Gastroesophageal sphincter (tissue), 4 donors: ENCODE results near the gene CXorf66. TPM values are rescaled to one million over a fixed set of nuclear protein-coding genes. Genes with fewer than 3 reads are reported as not detected.
A peak's percentile ranks its signal among the peaks of the same experiment; 100 is the strongest.

Experiments used
- ATAC-seq: fragments of 150-250 bp; one replicate; pipeline ENCODE4 v1.9.1; 2016; ENCODE audit warnings: mild to moderate bottlenecking, moderate library complexity
- H3K27ac ChIP-seq, 4 donors: fragments of 200-600 bp; sonication (generic) in 3 of 4; 1 replicate in 3 of 4; 2 replicates in 1 of 4; pipeline ENCODE4 v1.5.1; 2016 to 2019
- H3K27me3 ChIP-seq: fragments of 200-600 bp; sonication (generic); one replicate; pipeline ENCODE4 v1.5.1; 2019
- H3K36me3 ChIP-seq, 2 donors: fragments of 200-600 bp; sonication (generic); one replicate each; pipeline ENCODE4 v1.5.1; 2019; ENCODE audit warnings: control low read depth in 1 of 2
- H3K4me1 ChIP-seq, 3 donors: fragments of 200-600 bp; sonication (generic); 1 replicate in 2 of 3; 2 replicates in 1 of 3; pipeline ENCODE4 v1.5.1; 2016 to 2019; ENCODE audit warnings: control low read depth in 2 of 3
- H3K4me3 ChIP-seq, 2 donors: fragments of 200-600 bp; sonication (generic); one replicate each; pipeline ENCODE4 v1.5.1; 2019; ENCODE audit warnings: mild to moderate bottlenecking in 1 of 2, moderate library complexity in 1 of 2
- H3K9me3 ChIP-seq, 3 donors: fragments of 200-600 bp; sonication (generic); one replicate each; pipeline ENCODE4 v1.5.1; 2017 to 2019; ENCODE audit warnings: control low read depth in 2 of 3
- EP300 ChIP-seq: sonication (generic); formaldehyde crosslinking; IDR thresholded peaks from one replicate; pipeline ENCODE4 v1.6.1; 2017; ENCODE audit warnings: antibody characterized with exemption, mild to moderate bottlenecking
- POLR2A ChIP-seq, 2 donors: fragments of 450-650 bp; IDR thresholded peaks; one replicate each; pipeline ENCODE4 v1.6.1; 2017; ENCODE audit warnings: antibody characterized with exemption in 2 of 2, mild to moderate bottlenecking in 2 of 2, moderate library complexity in 1 of 2
- POLR2AphosphoS5 ChIP-seq: sonication (generic); formaldehyde crosslinking; IDR thresholded peaks from one replicate; pipeline ENCODE4 v1.6.1; 2017; ENCODE audit warnings: antibody characterized with exemption
- WGBS, 2 donors: methylation state at CpG; one replicate each; pipeline ENCODE4 v1.1.5; 2018; ENCODE audit warnings: low coverage in 1 of 2; 5-methylcytosine and 5-hydroxymethylcytosine counted together
- total RNA-seq, 4 donors: library from RNA; depleted of rRNA; stranded (reverse); fragments of >200 nt; gene quantifications; one replicate each; pipeline ENCODE4 v1.1.0, GENCODE V29; 2016
- TF ChIP-seq, protein P1 (sequence below), 4 experiments: fragments of 200-600 bp in 2 of 4; fragments of 450-650 bp in 2 of 4; sonication (generic) in 1 of 4; IDR thresholded peaks; one replicate each; pipeline ENCODE4 v1.5.1; 2017 to 2019; ENCODE audit warnings: antibody characterized with exemption in 4 of 4, mild to moderate bottlenecking in 2 of 4, moderate library complexity in 2 of 4

The CXorf66 gene
- total RNA-seq, 4 donors from 2014 or later: not detected

DNA sequence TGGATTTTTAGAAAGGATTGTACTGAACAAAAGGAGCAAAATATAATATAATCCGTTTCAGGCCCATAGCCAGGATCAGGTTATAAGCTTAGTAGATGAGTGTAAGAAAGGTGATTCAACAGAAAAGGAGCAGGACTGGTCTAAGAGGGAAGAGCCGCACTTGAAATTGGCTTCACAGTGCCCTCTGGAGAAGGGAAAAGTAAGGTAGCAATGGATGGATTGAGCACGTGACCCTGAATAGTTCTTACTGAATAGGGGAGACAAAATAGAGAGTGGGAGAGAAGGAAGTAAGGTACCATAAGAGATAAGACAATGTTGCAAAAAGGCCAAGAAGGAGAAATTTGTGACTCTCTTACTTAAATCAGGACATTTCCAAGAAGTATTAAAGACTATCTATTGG lies 15.6 kb downstream of the CXorf66 start:
- no peaks in the 10 kb centered on the region for H3K4me1 ChIP-seq
- no peaks in the 10 kb centered on the region for H3K9me3 ChIP-seq
- TF ChIP-seq POLR2AphosphoS5: no peak
- TF ChIP-seq EP300: no peak
- TF ChIP-seq, protein P1, sequence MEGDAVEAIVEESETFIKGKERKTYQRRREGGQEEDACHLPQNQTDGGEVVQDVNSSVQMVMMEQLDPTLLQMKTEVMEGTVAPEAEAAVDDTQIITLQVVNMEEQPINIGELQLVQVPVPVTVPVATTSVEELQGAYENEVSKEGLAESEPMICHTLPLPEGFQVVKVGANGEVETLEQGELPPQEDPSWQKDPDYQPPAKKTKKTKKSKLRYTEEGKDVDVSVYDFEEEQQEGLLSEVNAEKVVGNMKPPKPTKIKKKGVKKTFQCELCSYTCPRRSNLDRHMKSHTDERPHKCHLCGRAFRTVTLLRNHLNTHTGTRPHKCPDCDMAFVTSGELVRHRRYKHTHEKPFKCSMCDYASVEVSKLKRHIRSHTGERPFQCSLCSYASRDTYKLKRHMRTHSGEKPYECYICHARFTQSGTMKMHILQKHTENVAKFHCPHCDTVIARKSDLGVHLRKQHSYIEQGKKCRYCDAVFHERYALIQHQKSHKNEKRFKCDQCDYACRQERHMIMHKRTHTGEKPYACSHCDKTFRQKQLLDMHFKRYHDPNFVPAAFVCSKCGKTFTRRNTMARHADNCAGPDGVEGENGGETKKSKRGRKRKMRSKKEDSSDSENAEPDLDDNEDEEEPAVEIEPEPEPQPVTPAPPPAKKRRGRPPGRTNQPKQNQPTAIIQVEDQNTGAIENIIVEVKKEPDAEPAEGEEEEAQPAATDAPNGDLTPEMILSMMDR (IDR thresholded peaks at IDR 0.05): no peak
- TF ChIP-seq POLR2A (IDR thresholded peaks at IDR 0.05): no peak
- H3K27me3 ChIP-seq: no peaks in the 10 kb centered on the region
- no peak overlapping the region for H3K4me3 ChIP-seq
- no peak overlapping the region for H3K27ac ChIP-seq
- WGBS, 2 donors: 39 to 64% methylated on average over 3 of the region's 3 CpGs
- no peak for ATAC-seq
- no peaks in the 10 kb centered on the region for H3K36me3 ChIP-seq

DNA sequence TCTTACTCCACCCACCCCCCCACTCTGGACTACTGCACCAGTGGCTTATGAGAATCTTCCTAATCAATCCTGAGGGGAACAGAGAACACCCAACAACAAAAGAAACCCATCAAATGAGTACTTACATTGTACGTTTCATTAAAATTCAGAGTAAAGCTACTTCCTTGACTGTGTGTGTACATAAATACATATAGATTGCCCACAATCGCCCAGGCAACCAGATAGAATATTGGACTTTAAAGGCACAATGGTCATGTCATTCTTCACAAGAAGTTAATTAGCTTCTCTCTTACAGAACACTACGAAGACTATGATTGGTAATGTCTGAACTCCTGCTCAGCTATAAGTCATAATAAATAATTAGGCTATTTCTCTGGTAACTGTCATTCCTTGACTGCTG lies 20.2 kb downstream of the CXorf66 start:
- Histone ChIP-seq H3K4me3 (no peak overlapping the region), H3K27ac (no peak overlapping the region), H3K4me1 (no peaks in the 10 kb centered on the region), H3K9me3 (no peaks in the 10 kb centered on the region), H3K27me3 (no peaks in the 10 kb centered on the region), H3K36me3 (no peaks in the 10 kb centered on the region)
- TF ChIP-seq, protein P1 (IDR thresholded peaks at IDR 0.05): no peak
- TF ChIP-seq EP300 (no peak), POLR2A (IDR thresholded peaks at IDR 0.05) (no peak)
- 38 to 82% methylated on average over 3 of the region's 3 CpGs for WGBS, 2 donors
- no peak for ATAC-seq

DNA sequence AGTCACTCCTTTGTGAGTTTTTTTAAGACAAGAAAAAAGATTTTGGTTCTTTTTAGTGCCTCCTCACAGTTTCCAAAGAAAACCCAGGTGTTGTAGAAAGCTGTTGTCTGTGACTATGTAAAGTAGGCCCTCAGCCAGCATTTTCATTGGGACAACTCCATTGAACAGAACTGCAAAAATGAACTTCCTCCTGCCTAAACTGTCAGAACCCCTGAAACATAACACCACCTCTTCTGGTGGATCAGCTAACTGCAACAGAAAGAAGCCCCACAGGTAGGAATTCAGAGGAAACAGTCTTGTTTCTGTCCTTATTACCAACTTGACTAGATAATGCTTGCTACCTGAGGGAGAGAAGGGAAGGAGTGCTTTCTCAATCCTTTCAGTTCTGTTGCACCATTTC lies 29.1 kb downstream of the CXorf66 start:
- no peak overlapping the region for H3K4me3 ChIP-seq
- ATAC-seq: no peak
- H3K4me1 ChIP-seq: peaks cover 0 to 7% (median 0%) of the 10 kb centered on the region in 3 donors
- H3K27me3 ChIP-seq: no peaks in the 10 kb centered on the region
- no peaks in the 10 kb centered on the region for H3K9me3 ChIP-seq
- H3K36me3 ChIP-seq: no peaks in the 10 kb centered on the region
- no peak overlapping the region for H3K27ac ChIP-seq
- TF ChIP-seq EP300 (no peak), POLR2A (IDR thresholded peaks at IDR 0.05) (no peak), POLR2AphosphoS5 (no peak)

DNA sequence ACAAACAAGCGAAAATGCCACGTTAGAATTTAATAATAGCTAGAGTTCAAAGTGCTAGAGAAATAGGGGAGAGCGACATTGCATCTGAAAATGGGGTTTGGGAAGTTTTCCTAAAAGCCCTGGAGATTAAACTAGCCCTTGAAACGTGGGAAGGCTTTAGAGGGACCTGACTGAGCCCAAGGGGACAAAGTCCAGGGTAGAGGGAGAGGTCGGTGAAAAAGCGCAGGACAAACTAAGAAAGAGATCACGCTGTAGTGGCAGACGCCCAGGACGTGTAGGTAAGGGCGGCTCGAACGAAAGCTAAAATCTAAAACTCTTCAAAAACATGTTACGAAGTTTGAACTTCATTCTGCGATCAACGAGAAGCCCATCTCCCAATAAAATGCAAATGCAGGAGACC lies 31.4 kb downstream of the CXorf66 start:
- ATAC-seq: no peak
- H3K4me3 ChIP-seq: peak overlapping the region; percentile 82 to 95
- peak overlapping the region; percentile 97 to 99 (median 98) for H3K27ac ChIP-seq
- no peaks in the 10 kb centered on the region for H3K9me3 ChIP-seq
- WGBS, 2 donors: 40 to 57% methylated on average over 1 to 15 of the region's 15 CpGs
- no peaks in the 10 kb centered on the region for H3K36me3 ChIP-seq
- H3K27me3 ChIP-seq: no peaks in the 10 kb centered on the region
- peaks cover 0 to 7% (median 0%) of the 10 kb centered on the region in 3 donors for H3K4me1 ChIP-seq
- TF ChIP-seq EP300 (no peak), POLR2AphosphoS5 (no peak), POLR2A (IDR thresholded peaks at IDR 0.05) (no peak)
- TF ChIP-seq, protein P1 (IDR thresholded peaks at IDR 0.05): no peak

DNA sequence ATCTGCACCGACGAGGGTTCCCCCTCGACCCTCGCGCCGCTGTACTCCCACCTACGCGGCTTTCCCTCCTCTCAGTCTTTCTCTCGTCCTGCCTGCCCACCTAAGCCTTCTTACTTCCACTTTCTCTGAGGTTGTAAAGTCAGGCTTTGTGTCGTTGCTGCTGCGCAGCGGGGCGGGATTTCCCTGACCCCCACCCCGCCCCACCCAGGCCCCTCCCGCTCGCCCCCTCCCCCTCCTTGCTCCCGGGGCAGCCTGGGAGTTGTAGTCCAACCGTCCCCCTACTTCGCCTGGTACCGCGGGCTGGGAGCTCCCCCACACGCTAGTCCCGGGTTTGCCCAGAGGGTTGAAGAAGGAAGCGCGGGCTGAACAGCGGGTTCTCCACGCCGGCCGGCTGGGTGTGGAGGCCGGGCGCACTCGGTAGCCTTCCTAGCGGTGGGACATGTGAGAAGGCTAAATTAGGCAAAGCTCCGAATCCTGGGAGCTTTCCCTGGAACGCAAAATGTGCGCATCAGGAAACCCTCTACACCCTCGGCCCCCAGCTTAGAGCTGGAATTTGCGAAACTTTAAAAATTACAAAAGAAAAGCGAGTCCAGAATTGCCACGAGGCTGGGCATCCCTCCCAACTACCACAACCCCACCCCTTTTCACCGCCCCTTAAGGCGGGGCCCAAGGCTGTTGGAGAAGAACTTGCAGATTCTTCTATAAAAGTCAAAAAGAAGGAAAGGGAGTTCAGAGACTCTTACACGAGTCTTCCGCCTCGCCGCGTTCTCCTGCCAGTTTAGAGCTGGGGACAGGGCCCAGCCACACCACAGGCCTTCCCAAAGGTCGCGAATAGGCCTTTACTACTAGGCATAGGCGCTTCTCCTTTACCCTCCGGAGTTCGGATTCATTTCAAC lies 32.2 kb downstream of the CXorf66 start, which contains the start of gene ATP11C:
ATP11C (minus strand) TSS at position 153 of the 896 bp plus-strand sequence. CDS start 1,011 bp downstream, outside the sequence.
- Histone ChIP-seq H3K4me1 (peaks cover 0 to 7% (median 0%) of the 10 kb centered on the region in 3 donors), H3K27ac (peak within 1 kb of the TSS; percentile 97 to 99 (median 98)), H3K4me3 (peak within 1 kb of the TSS; percentile 82 to 95), H3K9me3 (no peaks in the 10 kb centered on the region), H3K36me3 (no peaks in the 10 kb centered on the region), H3K27me3 (no peaks in the 10 kb centered on the region)
- WGBS, 2 donors: 0 to 31% methylated on average over 1 to 20 of the region's 52 CpGs
- peak; percentile 90 for ATAC-seq
- TF ChIP-seq POLR2A (IDR thresholded peaks at IDR 0.05): peak; percentile 58
- peak; percentile 91 for TF ChIP-seq POLR2AphosphoS5
- no peak for TF ChIP-seq EP300
- TF ChIP-seq, protein P1 (IDR thresholded peaks at IDR 0.05): peak in 2 of 4 experiments; percentile 4 to 35
